Measurements from ENCODE around the gene GOLGA6B.
"Not testable (repeated sequence)": the region's sequence is repeated elsewhere in the genome, so short reads cannot be mapped to it uniquely, and the experiment has no call there.

GOLGA6B gene

GRCh38 chr15:72665706-72666105 is 11.2 kb downstream of the GOLGA6B start:
- not testable (repeated sequence) for DNase-seq

DNA sequence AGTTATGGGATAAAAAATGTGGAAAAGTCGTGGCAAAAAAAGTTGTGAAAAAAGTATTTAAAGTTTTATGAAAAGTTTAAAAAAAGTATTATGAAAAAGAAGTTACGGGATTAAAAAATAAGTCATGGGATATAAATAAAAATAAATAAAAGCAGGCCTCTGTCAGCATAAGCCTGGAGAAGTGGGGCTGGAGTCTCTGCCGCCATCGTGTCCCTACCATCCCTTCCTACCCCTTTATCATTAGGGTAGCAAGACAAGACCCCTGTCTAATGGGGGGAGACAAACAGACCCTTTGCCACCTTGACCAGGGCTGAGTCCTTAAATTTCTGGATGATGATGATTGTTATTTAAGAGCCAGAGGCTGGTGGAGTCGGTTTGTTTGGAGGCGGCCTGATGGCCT is 15.3 kb downstream of the GOLGA6B start:
- DNase-seq: not testable (repeated sequence)

DNA sequence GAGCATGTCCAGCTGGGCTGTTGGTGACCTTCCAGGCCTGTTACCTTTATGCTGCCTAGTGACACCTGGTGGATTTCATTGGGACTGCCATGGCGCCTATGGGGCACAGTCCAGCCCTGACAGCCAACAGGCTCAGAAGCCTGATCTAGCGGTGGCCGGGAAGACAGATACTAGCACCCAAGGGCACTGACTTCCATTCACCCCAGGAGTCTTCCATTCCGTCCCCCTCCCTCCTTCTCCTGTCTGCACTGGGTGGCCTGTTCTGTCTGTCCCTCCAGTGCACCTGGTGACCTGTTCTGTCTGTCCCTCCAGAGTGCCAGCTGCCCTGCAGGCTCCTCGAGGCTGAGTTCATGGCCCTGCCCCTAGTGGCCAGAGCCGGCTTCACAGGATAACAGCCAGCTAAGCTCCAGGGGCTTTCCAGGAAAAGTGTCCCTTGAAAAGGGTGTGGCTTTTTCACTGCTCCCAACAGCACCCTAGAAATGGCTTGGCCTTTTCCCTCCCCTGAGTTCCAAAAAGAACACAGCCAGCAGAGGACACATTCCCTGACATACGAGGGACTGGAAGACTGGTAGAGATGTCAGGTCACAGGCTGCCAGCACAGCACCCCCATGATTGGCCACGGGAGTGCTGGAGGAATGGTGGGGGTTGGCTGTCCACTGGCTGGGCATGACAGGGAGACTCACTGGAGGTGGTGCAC is 16.3 kb downstream of the GOLGA6B start:
- DNase-seq: not testable (repeated sequence)

- DNase-seq: no peak
Measured at GRCh38 chr15:72671525-72671924, 17.0 kb downstream of the GOLGA6B start.

DNA sequence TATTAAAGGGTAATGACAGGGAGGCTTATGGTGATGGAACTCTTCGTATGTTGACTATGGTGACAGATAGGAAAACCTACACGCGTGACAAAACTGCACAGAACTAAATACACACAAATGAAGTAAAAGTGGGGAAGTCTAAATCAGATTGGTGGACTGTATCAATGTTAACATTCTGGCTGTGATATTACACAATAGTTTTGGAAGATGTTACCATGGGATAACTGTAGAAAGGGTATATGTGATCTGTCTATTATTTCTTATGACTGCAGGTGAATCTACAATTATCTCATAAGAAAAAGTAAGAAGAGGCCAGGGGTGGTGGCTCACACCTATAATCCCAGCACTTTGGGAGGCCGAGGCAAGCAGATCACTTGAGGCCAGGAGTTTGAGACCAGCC is 22.3 kb downstream of the GOLGA6B start:
- DNase-seq: no peak

DNA sequence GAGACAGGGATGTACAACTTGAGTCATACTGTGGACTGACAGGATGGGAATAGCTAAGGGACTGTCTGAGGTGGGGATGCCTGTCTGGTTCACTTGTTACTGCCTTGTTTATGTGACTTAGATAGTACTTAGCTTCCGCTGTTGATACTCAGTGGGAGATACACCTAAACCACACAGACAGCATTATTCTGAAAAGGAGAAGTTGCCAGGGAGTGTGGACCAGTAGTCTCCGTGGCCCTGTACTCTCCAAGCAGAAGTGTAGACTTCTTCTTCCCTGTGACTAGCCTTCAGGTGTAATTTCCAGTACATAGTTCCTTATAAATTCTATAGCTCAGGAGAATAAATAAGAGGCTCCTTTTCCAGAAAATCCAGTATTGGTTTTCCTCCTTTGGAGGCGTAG is 26.4 kb downstream of the GOLGA6B start:
- DNase-seq: no peak

DNA sequence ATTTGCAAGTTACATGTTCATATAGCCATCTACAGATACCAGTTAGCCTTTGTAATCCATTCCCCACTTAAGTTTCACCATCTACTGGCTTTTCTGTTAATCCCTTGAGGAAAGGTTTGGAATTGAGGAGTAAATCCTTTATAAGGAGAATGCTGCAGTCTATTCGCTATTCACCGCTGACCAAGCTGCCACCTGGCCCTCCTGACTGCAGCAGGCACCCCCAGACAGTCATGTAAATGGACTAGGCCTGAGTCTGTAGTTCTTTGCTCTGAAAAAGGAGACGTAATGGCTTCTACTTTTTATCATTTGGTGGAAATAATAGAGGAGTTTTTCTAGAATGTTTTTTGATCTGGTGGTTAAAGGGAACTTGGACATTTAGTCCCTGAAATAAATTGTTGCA is 28.3 kb downstream of the GOLGA6B start:
- DNase-seq: no peak

DNA sequence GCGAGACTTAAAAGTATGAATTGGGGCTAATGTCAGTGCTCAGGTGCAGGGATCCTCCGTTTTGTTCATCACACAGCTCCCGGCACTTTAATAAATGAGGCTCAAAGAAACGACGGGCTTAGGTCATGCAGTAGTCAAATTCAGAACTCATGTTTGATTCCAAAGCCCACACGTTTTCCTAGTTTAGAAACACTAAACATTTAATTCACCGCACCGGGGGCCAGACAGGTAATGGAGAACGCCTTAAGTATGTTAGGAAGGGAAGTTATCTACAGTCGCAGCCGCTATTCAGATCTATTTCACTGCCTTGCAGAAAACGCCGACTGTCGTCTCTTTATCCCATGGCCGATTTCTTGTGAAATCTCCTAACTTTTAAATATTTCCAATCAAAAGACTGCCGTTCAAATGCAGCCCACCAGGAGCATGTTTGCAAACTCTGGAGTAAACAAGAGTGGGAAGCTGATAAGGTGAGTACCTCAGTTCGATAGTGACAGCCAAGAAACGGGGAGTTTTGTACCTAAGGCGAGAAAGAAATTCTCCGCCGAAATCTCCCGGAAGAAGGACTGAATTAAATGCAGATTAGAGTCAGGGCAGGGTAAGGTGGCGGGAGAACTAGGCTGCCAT is 30.9 kb downstream of the GOLGA6B start:
- no peak for DNase-seq

DNA sequence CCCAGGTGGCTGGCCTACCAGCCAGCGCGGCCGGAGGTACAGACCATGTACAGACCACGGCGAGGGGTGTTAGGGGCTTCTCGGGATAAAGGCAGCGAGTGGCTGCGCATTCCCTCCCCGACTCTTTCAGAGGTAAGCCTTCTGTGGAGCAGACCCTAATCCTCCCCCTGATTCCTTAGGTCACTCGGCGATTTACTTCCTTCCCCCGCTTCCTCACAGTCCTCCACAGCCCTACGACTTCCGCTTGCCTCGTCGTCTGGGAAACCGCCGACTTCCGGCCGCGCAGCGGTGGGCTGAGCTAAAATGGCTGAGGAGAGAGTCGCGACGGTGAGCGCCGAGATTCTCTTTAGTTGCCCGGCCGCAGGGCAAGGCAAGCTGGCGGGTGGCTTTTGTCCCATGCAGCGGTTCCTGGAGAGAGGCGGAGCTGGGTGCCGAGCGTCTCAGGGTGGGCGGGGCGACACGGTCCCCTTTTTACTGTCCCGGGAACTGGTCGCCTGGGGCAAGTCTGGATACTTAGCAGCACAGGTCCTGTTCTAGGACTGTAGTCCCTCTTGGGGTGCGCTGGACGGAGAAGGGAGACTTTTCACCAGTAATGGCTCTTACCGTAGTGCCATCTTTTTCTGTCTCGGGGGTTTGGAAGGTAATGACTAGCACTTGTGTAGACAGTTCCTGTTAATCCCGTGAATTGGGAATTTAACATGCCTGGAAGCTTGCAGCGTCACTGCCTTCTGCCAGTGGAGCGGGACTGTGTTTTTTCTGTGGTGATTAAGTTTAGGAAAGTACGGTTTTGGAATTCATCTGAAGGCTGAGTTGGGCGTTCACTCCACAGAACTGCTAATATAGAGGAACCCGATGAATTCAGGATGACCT is 31.7 kb downstream of the GOLGA6B start, which contains the start of the genes BBS4 and HIGD2B:
Gene BBS4 (plus strand): TSS at position 283 of the 870 bp plus-strand sequence. CDS start 21 bp downstream, at position 304.
Gene HIGD2B (minus strand): TSS at position 258 of the 870 bp plus-strand sequence. CDS start 9,808 bp downstream, outside the sequence.
- no peak for DNase-seq

GRCh38 chr15:72688697-72689096 is 34.2 kb downstream of the GOLGA6B start:
- DNase-seq: no peak

- DNase-seq: no peak
Measured at GRCh38 chr15:72690938-72691337, 36.4 kb downstream of the GOLGA6B start.

GRCh38 chr15:72698938-72699337 is 44.4 kb downstream of the GOLGA6B start:
- DNase-seq: no peak

- DNase-seq: no peak
Measured at GRCh38 chr15:72700076-72700475, 45.6 kb downstream of the GOLGA6B start.

GRCh38 chr15:72706266-72706665 is 51.8 kb downstream of the GOLGA6B start:
- no peak for DNase-seq

DNA sequence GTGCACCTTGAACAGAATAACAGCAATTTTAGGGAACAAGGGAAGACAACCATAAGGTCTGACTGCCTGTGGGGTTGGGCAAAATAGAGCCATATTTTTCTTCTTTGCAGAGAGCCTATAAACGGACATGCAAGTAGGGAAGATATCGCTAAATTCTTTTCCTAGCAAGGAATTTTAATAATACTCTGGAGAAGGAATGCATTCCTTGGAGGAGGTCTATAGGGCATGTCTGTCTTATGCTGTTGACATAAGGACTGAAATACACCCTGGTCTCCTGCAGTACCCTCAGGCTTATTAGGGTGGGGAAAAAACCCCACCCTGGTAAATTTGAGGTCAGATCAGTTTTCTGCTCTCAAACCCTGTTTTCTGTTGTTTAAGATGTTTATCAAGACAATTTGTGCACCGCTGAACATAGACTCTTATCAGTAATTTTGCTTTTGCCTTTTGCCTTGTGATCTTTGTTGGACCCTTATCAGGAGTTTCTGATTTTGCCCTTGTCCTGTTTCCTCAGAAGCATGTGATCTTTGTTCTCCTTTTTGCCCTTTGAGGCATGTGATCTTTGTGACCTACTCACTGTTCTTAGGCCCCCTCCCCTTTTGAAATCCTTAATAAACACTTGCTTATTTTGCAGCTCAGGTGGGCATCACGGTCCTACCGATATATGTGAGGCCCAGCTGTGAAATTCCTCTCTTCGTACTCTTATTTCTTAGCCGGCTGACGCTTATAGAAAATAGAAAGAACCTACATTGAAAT is 54.2 kb downstream of the GOLGA6B start:
- DNase-seq: not testable (repeated sequence)

Data from NCI-H2029 (cell line).